HUES48 (cell line): ENCODE results near the gene ADAM12.

Source experiments
- H3K27ac ChIP-seq: one replicate; pipeline ENCODE4 v1.7.0; 2013; ENCODE audit warnings: low read depth, low read length, inconsistent platforms
- H3K27me3 ChIP-seq: 2 replicates; pipeline ENCODE4 v1.6.1; 2013; ENCODE audit warnings: mild to moderate bottlenecking, low read length; ENCODE audit not compliant: control insufficient read depth, insufficient read depth
- H3K36me3 ChIP-seq: 2 replicates; pipeline ENCODE4 v1.6.1; 2013; ENCODE audit warnings: low read length; ENCODE audit not compliant: control insufficient read depth, insufficient read depth
- H3K4me1 ChIP-seq: 2 replicates; pipeline ENCODE4 v1.6.1; 2013; ENCODE audit warnings: mild to moderate bottlenecking, low read length; ENCODE audit not compliant: control insufficient read depth, insufficient read depth
- H3K4me3 ChIP-seq: 2 replicates; pipeline ENCODE4 v1.5.1; 2013; ENCODE audit warnings: mild to moderate bottlenecking, low read depth, low read length
- H3K9ac ChIP-seq: 2 replicates; pipeline ENCODE4 v1.6.1; 2013; ENCODE audit warnings: mild to moderate bottlenecking, low read depth, low read length, moderate library complexity
- H3K9me3 ChIP-seq: 2 replicates; pipeline ENCODE4 v1.6.1; 2013; ENCODE audit warnings: low read length; ENCODE audit not compliant: control insufficient read depth, insufficient read depth

The ADAM12 gene

DNA sequence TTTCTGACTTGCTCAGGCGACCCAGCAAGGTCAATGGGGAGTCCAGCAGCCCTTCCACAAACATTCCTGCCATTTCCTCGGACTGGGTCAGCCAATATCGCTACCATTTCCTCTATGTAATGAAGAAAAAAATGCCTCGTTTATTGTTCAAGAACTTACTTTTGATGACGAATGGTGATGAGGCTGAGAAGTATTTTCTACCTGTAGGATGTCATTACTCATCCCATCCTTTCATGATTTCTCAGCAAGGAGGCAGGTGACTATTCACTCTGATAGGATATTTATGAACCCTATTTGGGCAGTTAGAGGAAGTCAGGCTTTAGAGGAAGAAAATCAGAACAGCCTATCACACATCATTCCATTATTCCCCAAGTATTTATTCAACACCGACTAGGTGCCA is 313.3 kb downstream of the ADAM12 start:
- H3K9me3 ChIP-seq: no peaks in the 10 kb centered on the region
- H3K9ac ChIP-seq: no peak overlapping the region
- H3K4me1 ChIP-seq: no peaks in the 10 kb centered on the region
- H3K4me3 ChIP-seq: no peak overlapping the region
- no peaks in the 10 kb centered on the region for H3K27me3 ChIP-seq
- no peaks in the 10 kb centered on the region for H3K36me3 ChIP-seq
- no peak overlapping the region for H3K27ac ChIP-seq

DNA sequence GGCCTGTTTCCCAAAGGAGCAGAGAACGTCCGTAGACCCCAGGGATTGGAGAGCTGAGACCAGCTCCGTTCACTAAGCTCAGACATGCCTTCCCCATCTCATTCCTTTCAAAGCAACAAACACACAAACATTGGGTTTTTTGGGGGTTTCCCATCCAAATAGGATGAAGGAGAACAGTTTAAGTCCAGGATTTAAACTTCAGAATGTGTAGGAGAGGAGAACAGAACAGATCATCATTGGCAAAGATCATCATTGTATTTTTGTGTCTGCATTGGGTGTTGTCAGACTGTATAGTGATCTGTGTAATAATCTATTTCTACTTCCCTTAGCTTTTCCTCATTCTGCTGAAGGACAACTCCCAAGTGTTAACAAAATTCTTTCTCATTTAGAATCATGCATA is 314.0 kb downstream of the ADAM12 start:
- Histone ChIP-seq H3K27me3 (no peaks in the 10 kb centered on the region), H3K9me3 (no peaks in the 10 kb centered on the region), H3K4me1 (no peaks in the 10 kb centered on the region), H3K9ac (no peak overlapping the region), H3K4me3 (no peak overlapping the region), H3K27ac (no peak overlapping the region), H3K36me3 (no peaks in the 10 kb centered on the region)

DNA sequence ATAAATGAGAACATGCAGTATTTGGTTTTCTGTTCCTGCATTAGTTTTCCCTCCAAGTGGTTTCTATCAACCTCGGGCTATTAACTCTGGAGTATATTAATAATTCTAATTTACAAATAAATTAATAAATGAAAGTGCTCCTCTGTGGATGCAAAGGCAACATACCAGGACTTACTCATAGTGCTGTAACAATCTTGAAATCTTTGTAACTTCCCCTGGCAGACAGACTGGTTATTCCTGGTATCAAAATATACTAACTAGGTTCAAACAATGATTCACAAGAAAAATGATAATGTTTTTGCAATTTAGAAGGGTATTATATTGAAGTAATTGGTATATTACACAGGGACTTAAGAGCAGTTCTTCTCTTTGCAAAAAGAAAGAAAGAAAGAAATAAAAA is 314.7 kb downstream of the ADAM12 start:
- no peaks in the 10 kb centered on the region for H3K27me3 ChIP-seq
- H3K4me1 ChIP-seq: no peaks in the 10 kb centered on the region
- no peak overlapping the region for H3K4me3 ChIP-seq
- no peak overlapping the region for H3K9ac ChIP-seq
- H3K36me3 ChIP-seq: no peaks in the 10 kb centered on the region
- no peak overlapping the region for H3K27ac ChIP-seq
- H3K9me3 ChIP-seq: no peaks in the 10 kb centered on the region

DNA sequence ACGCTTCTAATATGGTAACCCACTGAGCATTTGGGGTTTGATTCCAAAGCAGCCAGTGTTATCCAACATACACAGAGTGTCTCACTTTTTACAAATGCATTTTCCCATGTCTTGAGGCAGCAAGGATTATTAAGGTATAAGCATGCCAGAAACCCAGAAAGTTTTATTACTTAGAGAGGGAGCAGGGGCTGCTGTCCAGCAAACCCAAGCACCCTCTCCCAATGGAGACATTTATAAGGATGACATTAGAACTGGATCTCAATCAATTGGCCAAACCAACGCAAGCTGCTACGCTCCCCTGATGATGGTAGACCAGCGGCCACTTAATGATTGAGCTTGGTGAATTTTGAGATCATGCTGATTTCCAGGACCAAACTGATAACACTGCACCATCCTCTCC is 315.7 kb downstream of the ADAM12 start:
- Histone ChIP-seq H3K27ac (no peak overlapping the region), H3K4me3 (no peak overlapping the region), H3K4me1 (no peaks in the 10 kb centered on the region), H3K27me3 (no peaks in the 10 kb centered on the region), H3K36me3 (no peaks in the 10 kb centered on the region), H3K9ac (no peak overlapping the region), H3K9me3 (no peaks in the 10 kb centered on the region)

- no peaks in the 10 kb centered on the region for H3K4me1 ChIP-seq
- H3K27me3 ChIP-seq: no peaks in the 10 kb centered on the region
- H3K4me3 ChIP-seq: no peak overlapping the region
- no peaks in the 10 kb centered on the region for H3K36me3 ChIP-seq
- no peaks in the 10 kb centered on the region for H3K9me3 ChIP-seq
- no peak overlapping the region for H3K9ac ChIP-seq
- H3K27ac ChIP-seq: no peak overlapping the region
These were observed 317.6 kb downstream of the ADAM12 start for GRCh38 chr10:126070476-126071215.

DNA sequence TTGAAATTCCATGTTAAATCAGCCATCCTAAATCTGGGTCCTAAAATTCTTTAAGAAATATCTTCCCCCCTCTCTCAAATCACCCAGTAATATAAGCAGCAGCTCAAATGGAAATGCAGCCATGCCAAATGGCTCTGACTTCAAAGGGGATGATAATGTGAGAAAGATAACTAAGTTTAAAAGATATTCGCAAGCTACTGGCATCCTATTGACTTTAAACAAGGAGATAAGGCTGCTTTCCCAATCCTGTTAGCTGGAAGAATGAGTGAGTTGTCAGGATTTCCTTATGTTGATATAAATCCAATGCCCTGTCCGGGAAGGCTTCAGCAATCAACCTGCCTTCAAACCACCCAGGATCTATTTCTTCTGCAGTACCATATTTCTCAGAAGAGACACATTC is 320.0 kb downstream of the ADAM12 start:
- Histone ChIP-seq H3K4me1 (no peaks in the 10 kb centered on the region), H3K27ac (no peak overlapping the region), H3K36me3 (no peaks in the 10 kb centered on the region), H3K9me3 (no peaks in the 10 kb centered on the region), H3K9ac (no peak overlapping the region), H3K4me3 (no peak overlapping the region), H3K27me3 (no peaks in the 10 kb centered on the region)

DNA sequence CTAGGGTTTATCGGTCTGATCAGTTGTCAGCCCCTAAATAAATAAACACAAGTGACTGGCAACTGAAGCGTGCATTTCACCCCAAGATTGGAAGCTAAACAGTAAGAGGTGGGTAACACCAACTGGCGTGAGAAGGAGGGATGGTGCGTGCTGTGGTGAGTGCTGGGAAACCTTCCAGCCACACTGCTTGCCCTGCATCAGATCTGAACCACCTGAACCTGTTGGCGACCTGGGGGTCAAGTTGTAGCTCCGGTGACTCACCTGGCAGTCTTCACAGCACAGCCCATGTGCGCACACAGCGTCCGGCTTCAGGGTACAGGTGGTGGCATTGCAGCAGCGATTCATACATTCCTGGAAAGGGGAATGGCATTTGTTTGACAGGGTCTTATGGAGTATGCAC is 321.8 kb downstream of the ADAM12 start:
- Histone ChIP-seq H3K9me3 (no peaks in the 10 kb centered on the region), H3K27ac (no peak overlapping the region), H3K36me3 (no peaks in the 10 kb centered on the region), H3K9ac (no peak overlapping the region), H3K4me3 (no peak overlapping the region), H3K4me1 (no peaks in the 10 kb centered on the region), H3K27me3 (no peaks in the 10 kb centered on the region)

DNA sequence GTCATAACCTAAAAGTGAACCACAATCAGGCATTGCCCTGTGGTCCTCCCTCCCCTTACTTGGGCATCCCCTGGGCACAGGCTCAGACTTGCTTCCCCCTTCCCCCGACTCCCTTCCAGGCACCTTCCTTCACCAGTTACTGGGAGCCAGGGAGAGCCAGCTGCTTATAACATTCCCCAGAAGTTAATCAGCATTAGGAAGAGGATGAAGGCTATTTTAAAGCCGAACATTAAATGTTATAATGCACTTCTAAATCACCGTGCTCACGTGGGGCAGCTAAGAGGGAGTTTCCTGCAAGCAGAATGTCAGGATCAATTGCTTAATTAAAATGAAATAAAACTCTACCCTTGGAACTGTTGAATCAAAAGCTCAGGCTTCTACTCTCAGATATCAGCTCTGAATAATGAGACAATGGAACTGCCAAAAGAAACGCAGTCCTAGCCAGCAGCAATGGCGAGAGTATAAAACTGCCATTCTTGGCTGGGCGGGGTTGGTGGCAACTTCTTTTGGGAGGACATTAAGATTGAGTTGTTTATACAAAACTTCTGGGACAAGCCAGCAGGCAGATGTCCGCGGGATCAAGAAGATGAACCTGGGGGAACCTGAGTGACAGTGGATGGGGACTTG is 322.4 kb downstream of the ADAM12 start:
- Histone ChIP-seq H3K9me3 (no peaks in the 10 kb centered on the region), H3K27me3 (no peaks in the 10 kb centered on the region), H3K4me3 (no peak overlapping the region), H3K36me3 (no peaks in the 10 kb centered on the region), H3K4me1 (no peaks in the 10 kb centered on the region), H3K9ac (no peak overlapping the region), H3K27ac (no peak overlapping the region)

GRCh38 chr10:126064512-126064911 is 323.8 kb downstream of the ADAM12 start:
- H3K4me1 ChIP-seq: no peaks in the 10 kb centered on the region
- H3K9ac ChIP-seq: no peak overlapping the region
- H3K36me3 ChIP-seq: no peaks in the 10 kb centered on the region
- no peak overlapping the region for H3K4me3 ChIP-seq
- no peaks in the 10 kb centered on the region for H3K27me3 ChIP-seq
- no peaks in the 10 kb centered on the region for H3K9me3 ChIP-seq
- no peak overlapping the region for H3K27ac ChIP-seq

- H3K27ac ChIP-seq: no peak overlapping the region
- H3K4me1 ChIP-seq: no peaks in the 10 kb centered on the region; the same call in 1 of the 2 replicates
- no peaks in the 10 kb centered on the region for H3K9me3 ChIP-seq
These were observed 324.9 kb downstream of the ADAM12 start for GRCh38 chr10:126063353-126063791.

GRCh38 chr10:126062131-126063032 is 325.9 kb downstream of the ADAM12 start:
- Histone ChIP-seq H3K27me3 (no peaks in the 10 kb centered on the region), H3K9me3 (no peaks in the 10 kb centered on the region), H3K36me3 (no peaks in the 10 kb centered on the region), H3K4me3 (no peak overlapping the region), H3K27ac (no peak overlapping the region), H3K9ac (no peak overlapping the region), H3K4me1 (no peaks in the 10 kb centered on the region; the same call in 1 of the 2 replicates)

More at GRCh38 chr10:126063353-126063791, 324.9 kb downstream of the ADAM12 start:
- Histone ChIP-seq H3K27me3 (no peaks in the 10 kb centered on the region), H3K36me3 (no peaks in the 10 kb centered on the region), H3K4me3 (no peak overlapping the region), H3K9ac (no peak overlapping the region)
